CD4-positive, alpha-beta T cell (primary cell): ENCODE measurements around the gene CNOT6. TPM values are rescaled to one million over a fixed set of nuclear protein-coding genes. Genes with fewer than 3 reads are reported as not detected.

Experiments
- ATAC-seq: fragments of 200-7000 bp; cut with Tn5 transposase; one replicate; pipeline ENCODE4 v1.10.0; 2022; ENCODE audit warnings: mild to moderate bottlenecking; ENCODE audit not compliant: poor library complexity
- CTCF ChIA-PET: fragments of 350-600 bp; sonication (Branson Sonifier 250); formaldehyde crosslinking; loops from one replicate; lab custom pipeline; 2021; ENCODE audit warnings: antibody characterized with exemption, inconsistent platforms; lab: Charles Lee
- POLR2A ChIA-PET: fragments of 350-600 bp; sonication (Branson Sonifier 250); formaldehyde crosslinking; loops from one replicate; lab custom pipeline; 2021; ENCODE audit warnings: antibody characterized with exemption, inconsistent platforms; lab: Charles Lee
- DNase-seq, 14 experiments: peaks; one replicate each; pipeline ENCODE4 v3.0.0-alpha.2; 2013 to 2020; ENCODE audit warnings: mixed read lengths in 2 of 14
- H3K27ac ChIP-seq, 2 donors: one replicate each; pipeline versions ENCODE4 v1.5.1 to v1.7.0; 2013; ENCODE audit warnings: low read length in 2 of 2, low read depth in 1 of 2, mild to moderate bottlenecking in 1 of 2
- H3K27me3 ChIP-seq, 2 experiments: 1 replicate in 1 of 2; 2 replicates in 1 of 2; pipeline versions ENCODE4 v1.6.1 to v1.7.0; 2013; ENCODE audit warnings: low read length in 2 of 2, control low read depth in 1 of 2, mild to moderate bottlenecking in 1 of 2, moderate library complexity in 1 of 2; ENCODE audit not compliant: insufficient read depth in 2 of 2, control insufficient read depth in 1 of 2
- H3K36me3 ChIP-seq: one replicate; pipeline ENCODE4 v1.6.1; 2013; ENCODE audit warnings: low read length, control low read depth; ENCODE audit not compliant: insufficient read depth
- H3K4me1 ChIP-seq: one replicate; pipeline ENCODE4 v1.6.1; 2013; ENCODE audit warnings: low read length, control low read depth; ENCODE audit not compliant: insufficient read depth
- H3K4me3 ChIP-seq: one replicate; pipeline ENCODE4 v1.5.1; 2013; ENCODE audit warnings: mild to moderate bottlenecking, low read length, moderate library complexity
- H3K9me3 ChIP-seq, 2 experiments: 1 replicate in 1 of 2; 2 replicates in 1 of 2; pipeline versions ENCODE4 v1.6.1 to v1.7.0; 2013; ENCODE audit warnings: low read length in 2 of 2, mild to moderate bottlenecking in 2 of 2, control low read depth in 1 of 2, moderate library complexity in 1 of 2; ENCODE audit not compliant: control insufficient read depth in 1 of 2, insufficient read depth in 1 of 2
- H3K27ac Mint-ChIP-seq: one replicate; pipeline ENCODE4 v1.8.0; 2020; ENCODE audit warnings: mixed read lengths
- H3K27me3 Mint-ChIP-seq: one replicate; pipeline ENCODE4 v1.8.0; 2021; ENCODE audit warnings: mixed read lengths
- H3K36me3 Mint-ChIP-seq: one replicate; pipeline ENCODE4 v1.8.0; 2021; ENCODE audit warnings: low read depth, mixed read lengths
- H3K4me1 Mint-ChIP-seq: one replicate; pipeline ENCODE4 v1.8.0; 2021; ENCODE audit warnings: low read depth, mixed read lengths
- H3K4me3 Mint-ChIP-seq: one replicate; pipeline ENCODE4 v1.8.0; 2020; ENCODE audit warnings: mild to moderate bottlenecking, mixed read lengths
- H3K9me3 Mint-ChIP-seq: one replicate; pipeline ENCODE4 v1.8.0; 2020; ENCODE audit warnings: mixed read lengths
- CTCF ChIP-seq: fragments of 200-600 bp; IDR thresholded peaks from one replicate; pipeline ENCODE4 v1.8.0; 2022; ENCODE audit warnings: antibody characterized with exemption, mild to moderate bottlenecking
- intact Hi-C, 2 experiments: fragments of 100-400 bp; cut with DNase I in 1 of 2; cut with micrococcal nuclease in 1 of 2; formaldehyde crosslinking; loops; one replicate each; pipeline versions ENCODE4 v1.15.1 to v1.9.0; 2023 to 2025; cut with DNase I, micrococcal nuclease
- total RNA-seq, 174 experiments: library from RNA in 2 of 174; stranded (reverse) in 2 of 174; gene quantifications; one replicate each; pipeline ENCODE4 v1.2.3 and lab custom pipeline; 2021 to 2026

The CNOT6 gene
- total RNA-seq, 2 experiments from 2014 or later: 12.5 to 13.8 TPM

DNA sequence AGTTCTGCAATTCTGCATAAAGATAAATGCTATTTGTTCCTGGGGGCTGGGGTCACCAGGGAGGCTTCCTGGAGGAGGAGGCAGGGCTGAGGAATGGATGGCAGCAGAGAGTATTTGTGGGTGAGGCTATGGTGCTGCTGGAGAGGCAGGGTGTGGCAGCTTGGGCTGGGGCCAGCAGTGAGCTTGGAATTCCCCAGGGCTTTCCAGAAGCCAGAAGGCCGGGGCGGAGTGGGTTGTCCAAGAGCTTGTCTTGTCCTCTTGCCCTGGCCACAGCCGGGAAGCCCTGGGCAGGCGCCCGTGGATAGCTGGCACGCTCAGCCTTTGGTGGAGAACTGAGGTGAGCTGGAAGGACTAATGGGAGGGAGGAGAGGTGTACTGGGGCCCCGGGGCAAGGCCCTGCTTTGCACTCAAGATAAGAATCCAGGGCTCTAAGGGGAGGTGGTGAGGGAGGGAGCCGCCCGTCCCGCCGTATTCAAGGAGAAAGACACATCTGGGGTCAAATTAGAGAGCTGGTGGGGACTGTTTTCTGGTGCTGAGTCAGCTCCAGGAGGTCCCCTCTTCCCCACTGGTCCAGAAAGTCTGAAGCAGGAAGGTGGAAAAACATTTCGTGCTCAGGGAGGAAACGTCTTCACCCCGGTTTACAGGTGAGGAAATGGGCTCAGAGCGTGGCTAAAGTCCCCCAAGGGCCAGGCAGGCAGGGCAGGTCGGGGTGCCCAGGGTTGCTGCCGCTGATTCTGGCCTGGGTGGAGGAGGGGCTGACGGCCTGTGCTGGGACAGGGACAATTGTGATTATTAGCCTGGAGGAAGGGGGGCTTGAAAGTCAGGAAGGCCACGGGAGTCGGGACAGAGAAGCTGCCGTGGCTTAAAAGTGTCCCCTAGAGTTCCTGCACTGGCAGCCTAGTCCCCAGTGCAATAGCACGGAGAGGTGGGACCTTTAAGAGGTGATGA lies 26.9 kb upstream of the CNOT6 start:
- H3K36me3 Mint-ChIP-seq: no peaks in the 10 kb centered on the region
- ChIA-PET CTCF (no interaction called here), POLR2A (no interaction called here)

DNA sequence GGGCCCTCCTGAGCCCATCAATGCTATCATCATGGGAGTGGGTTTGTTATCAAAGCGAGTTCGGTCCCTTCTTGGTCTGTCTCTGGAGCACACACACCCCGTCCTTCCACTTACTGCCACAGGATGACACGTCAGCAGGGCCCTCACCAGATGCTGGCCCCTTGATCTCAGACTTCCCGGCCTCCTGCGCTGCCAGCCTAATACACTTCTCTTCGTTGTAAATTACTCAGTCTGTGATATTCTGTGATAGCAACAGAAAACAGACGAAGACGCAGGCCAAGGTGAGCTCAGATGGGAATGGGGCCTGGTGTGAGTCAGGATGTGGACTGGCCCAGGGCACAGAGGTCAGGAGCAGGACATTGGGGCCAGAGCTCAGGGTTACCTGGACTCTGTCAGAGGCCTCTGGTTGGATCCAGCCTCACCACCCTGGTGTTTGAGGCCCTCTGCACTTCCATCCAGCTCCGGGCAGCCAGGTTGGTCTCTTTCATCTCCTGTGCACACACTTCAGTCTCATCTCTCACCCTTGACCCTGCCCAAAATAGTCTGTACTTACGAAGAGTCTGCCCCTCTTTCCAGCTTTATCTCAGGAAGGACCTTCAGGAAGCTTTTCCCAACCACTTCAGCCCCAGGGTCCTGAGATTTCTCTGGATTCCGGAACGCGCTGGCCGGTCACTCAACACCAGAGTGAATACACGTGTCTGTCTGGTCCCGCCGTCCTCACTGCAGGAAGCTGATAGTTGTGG lies 26.0 kb upstream of the CNOT6 start:
- no peak overlapping the region for H3K27ac ChIP-seq
- no peak for TF ChIP-seq CTCF
- ChIA-PET POLR2A (no interaction called here), CTCF (no interaction called here)
- H3K4me1 ChIP-seq: peaks cover 4% of the 10 kb centered on the region
- H3K4me3 ChIP-seq: no peak overlapping the region
- Mint-ChIP-seq H3K27ac (no peak overlapping the region), H3K4me1 (no peaks in the 10 kb centered on the region), H3K36me3 (no peaks in the 10 kb centered on the region), H3K27me3 (peaks cover 5% of the 10 kb centered on the region), H3K4me3 (no peak overlapping the region), H3K9me3 (no peaks in the 10 kb centered on the region)
- H3K9me3 ChIP-seq: no peaks in the 10 kb centered on the region
- H3K36me3 ChIP-seq: no peaks in the 10 kb centered on the region
- DNase-seq (no peak), ATAC-seq (no peak)
- intact Hi-C loops: no loop called here
- H3K27me3 ChIP-seq: peaks cover 6 to 8% of the 10 kb centered on the region in 2 experiments

More for the DNA sequence above, 26.9 kb upstream of the CNOT6 start:
- DNase-seq (peak in 1 of 14 experiments; percentile 4), ATAC-seq (no peak)
- Mint-ChIP-seq H3K4me1 (no peaks in the 10 kb centered on the region), H3K9me3 (no peaks in the 10 kb centered on the region), H3K27ac (no peak overlapping the region), H3K4me3 (no peak overlapping the region), H3K27me3 (peaks cover 5% of the 10 kb centered on the region)
- Histone ChIP-seq H3K36me3 (no peaks in the 10 kb centered on the region), H3K27ac (no peak overlapping the region), H3K9me3 (no peaks in the 10 kb centered on the region), H3K27me3 (peaks cover 6 to 8% of the 10 kb centered on the region in 2 experiments), H3K4me1 (peaks cover 4% of the 10 kb centered on the region), H3K4me3 (no peak overlapping the region)
- no peak for TF ChIP-seq CTCF
- intact Hi-C loops: no loop called here

GRCh38 chr5:180468732-180469585 lies 25.2 kb upstream of the CNOT6 start:
- no peaks in the 10 kb centered on the region for H3K9me3 Mint-ChIP-seq
- no peaks in the 10 kb centered on the region for H3K36me3 Mint-ChIP-seq
- ATAC-seq: no peak
- no peaks in the 10 kb centered on the region for H3K4me1 Mint-ChIP-seq
- H3K27ac Mint-ChIP-seq: no peak overlapping the region
- intact Hi-C loops: no loop called here
- Histone ChIP-seq H3K36me3 (no peaks in the 10 kb centered on the region), H3K4me1 (peaks cover 4% of the 10 kb centered on the region), H3K27me3 (peaks cover under 1 to 8% of the 10 kb centered on the region in 2 experiments), H3K4me3 (no peak overlapping the region), H3K27ac (no peak overlapping the region), H3K9me3 (no peaks in the 10 kb centered on the region)
- CTCF ChIA-PET: no interaction called here
- POLR2A ChIA-PET: no interaction called here
- peaks cover 5% of the 10 kb centered on the region for H3K27me3 Mint-ChIP-seq
- DNase-seq: peak in 1 of 14 experiments; percentile 28
- TF ChIP-seq CTCF: no peak
- H3K4me3 Mint-ChIP-seq: no peak overlapping the region
